T-helper 1 cell (primary cell): ENCODE results near the gene FBXL5.

Source experiments
- DNase-seq, 5 donors: peaks; one replicate each; pipeline ENCODE4 v3.0.0-alpha.2; 2012 to 2020

The FBXL5 gene

GRCh38 chr4:15675356-15675755 is 20.2 kb upstream of the FBXL5 start:
- DNase-seq, result no peak

- DNase-seq, result no peak
Observed at GRCh38 chr4:15674926-15675325, 19.8 kb upstream of the FBXL5 start.

GRCh38 chr4:15674046-15674445 is 18.9 kb upstream of the FBXL5 start:
- DNase-seq, result no peak

GRCh38 chr4:15673337-15673736 is 18.2 kb upstream of the FBXL5 start:
- no peak for DNase-seq

GRCh38 chr4:15672101-15672500 is 16.9 kb upstream of the FBXL5 start:
- no peak for DNase-seq

GRCh38 chr4:15670576-15670975 is 15.4 kb upstream of the FBXL5 start:
- no peak for DNase-seq

GRCh38 chr4:15668566-15669435 is 13.6 kb upstream of the FBXL5 start:
- DNase-seq, result no peak

GRCh38 chr4:15667006-15667405 is 11.8 kb upstream of the FBXL5 start:
- DNase-seq, result no peak

- peak in 1 of 5 donors; percentile 25 for DNase-seq
Observed at GRCh38 chr4:15665753-15666365, 10.7 kb upstream of the FBXL5 start.

- DNase-seq, result peak in 1 of 5 donors; percentile 46
Observed at GRCh38 chr4:15659768-15660570, 4.8 kb upstream of the FBXL5 start.

GRCh38 chr4:15658781-15659180 is 3.6 kb upstream of the FBXL5 start:
- DNase-seq, result no peak

GRCh38 chr4:15658136-15658770 is 3.1 kb upstream of the FBXL5 start:
- no peak for DNase-seq

GRCh38 chr4:15657366-15657765 is 2.2 kb upstream of the FBXL5 start:
- DNase-seq, result no peak

GRCh38 chr4:15656038-15656470 is 897 bp upstream of the FBXL5 start:
- no peak for DNase-seq

GRCh38 chr4:15654593-15655222 is 449 bp downstream of the FBXL5 start:
- DNase-seq, result peak in 4 of 5 donors; percentile 11 to 36 (median 20)

- peak in 1 of 5 donors; percentile 34 for DNase-seq
Observed at GRCh38 chr4:15653864-15654592, 1.1 kb downstream of the FBXL5 start.

- no peak for DNase-seq
Observed at GRCh38 chr4:15653420-15653819, 1.7 kb downstream of the FBXL5 start.

GRCh38 chr4:15652841-15653240 is 2.3 kb downstream of the FBXL5 start:
- no peak for DNase-seq

- DNase-seq, result no peak
Observed at GRCh38 chr4:15652191-15652590, 3.0 kb downstream of the FBXL5 start.

GRCh38 chr4:15651676-15652075 is 3.5 kb downstream of the FBXL5 start:
- no peak for DNase-seq

GRCh38 chr4:15649914-15650545 is 5.1 kb downstream of the FBXL5 start:
- DNase-seq, result peak in 4 of 5 donors; percentile 34 to 72 (median 54)
